ENCODE results near the gene PSMA7.

DNA sequence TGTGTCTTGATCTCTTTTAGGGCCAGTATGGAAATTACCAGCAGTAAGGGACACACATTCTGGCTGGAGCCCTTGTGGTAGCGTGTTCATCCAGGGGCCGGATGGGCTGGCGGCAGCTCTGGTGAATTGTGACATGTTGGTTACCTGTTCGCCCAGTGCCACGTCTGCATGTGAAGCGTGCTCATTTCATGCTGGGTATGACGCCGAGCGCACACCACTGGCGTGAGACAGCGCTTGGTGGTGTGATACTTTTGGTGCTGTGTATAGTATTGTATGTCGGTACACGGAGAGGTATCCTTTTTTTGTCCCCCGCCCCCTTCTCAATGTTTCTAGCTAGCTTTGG lies 35.9 kb upstream of the PSMA7 start:
- TF ChIP-seq CTCF (IDR thresholded peaks at IDR 0.05) (no peak), POLR2A (IDR thresholded peaks at IDR 0.05) (no peak)

All from body of pancreas (tissue), 4 donors.